Sigmoid colon (tissue), 4 donors: ENCODE results near the gene SPON1.

ENCODE experiments used
- CTCF ChIP-seq, 4 experiments: fragments of 450-650 bp in 3 of 4; fragments of 200-600 bp in 1 of 4; IDR thresholded peaks; one replicate each; pipeline ENCODE4 v1.5.1; 2016 to 2019; ENCODE audit warnings: antibody characterized with exemption in 4 of 4, mild to moderate bottlenecking in 3 of 4, moderate library complexity in 2 of 4
- EP300 ChIP-seq, 4 donors: sonication (generic); formaldehyde crosslinking; IDR thresholded peaks; one replicate each; pipeline ENCODE4 v1.6.1; 2017; ENCODE audit warnings: antibody characterized with exemption in 4 of 4
- POLR2A ChIP-seq, 2 donors: fragments of 450-650 bp; IDR thresholded peaks; one replicate each; pipeline ENCODE4 v1.6.1; 2016; ENCODE audit warnings: antibody characterized with exemption in 2 of 2, mild to moderate bottlenecking in 2 of 2, moderate library complexity in 2 of 2

- TF ChIP-seq EP300 (IDR thresholded peaks at IDR 0.05) (no peak), CTCF (IDR thresholded peaks at IDR 0.05) (no peak), POLR2A (IDR thresholded peaks at IDR 0.05) (no peak)
Measured at GRCh38 chr11:14027525-14027924, 65.0 kb downstream of the SPON1 start.
